WTC11 (cell line): ENCODE data around the gene FCMR. TPM values are rescaled to one million over a fixed set of nuclear protein-coding genes. Genes with fewer than 3 reads are reported as not detected.
A peak's percentile ranks its signal among the peaks of the same experiment; 100 is the strongest.

ENCODE experiments used
- ATAC-seq: fragments of 200-7000 bp; cut with Tn5 transposase; 2 replicates; pipeline ENCODE4 v1.10.0; 2021; ENCODE audit warnings: mild to moderate bottlenecking, moderate library complexity
- CTCF ChIA-PET: fragments of 300-600 bp; sonication (Branson Sonifier 250); formaldehyde crosslinking; loops from one replicate; lab custom pipeline; 2021; ENCODE audit warnings: antibody characterized with exemption; lab: Charles Lee
- POLR2A ChIA-PET: fragments of 350-600 bp; sonication (Branson Sonifier 250); formaldehyde crosslinking; loops from one replicate; lab custom pipeline; 2021; ENCODE audit warnings: antibody characterized with exemption; lab: Charles Lee
- DNase-seq: peaks from one replicate; pipeline ENCODE4 v3.0.0; 2021; ENCODE audit warnings: low spot score
- H3K27ac Mint-ChIP-seq: 2 replicates; pipeline ENCODE4 v1.8.0; 2021; ENCODE audit warnings: mixed read lengths
- H3K27me3 Mint-ChIP-seq: 2 replicates; pipeline ENCODE4 v1.8.0; 2021; ENCODE audit warnings: low read depth, mild to moderate bottlenecking, moderate library complexity, mixed read lengths
- H3K36me3 Mint-ChIP-seq: 2 replicates; pipeline ENCODE4 v1.8.0; 2021; ENCODE audit warnings: mixed read lengths
- H3K4me1 Mint-ChIP-seq: 2 replicates; pipeline ENCODE4 v1.8.0; 2022; ENCODE audit warnings: mixed read lengths
- H3K4me3 Mint-ChIP-seq: 2 replicates; pipeline ENCODE4 v1.8.0; 2021; ENCODE audit warnings: mild to moderate bottlenecking, moderate library complexity, mixed read lengths
- H3K9me3 Mint-ChIP-seq: 2 replicates; pipeline ENCODE4 v1.8.0; 2021; ENCODE audit warnings: mixed read lengths
- ATF1 ChIP-seq: sonication (generic); formaldehyde crosslinking; IDR thresholded peaks from 2 replicates; pipeline ENCODE4 v1.8.1; 2023; ENCODE audit warnings: mild to moderate bottlenecking, moderate library complexity, missing genetic modification reagents
- ATF2 ChIP-seq: sonication (generic); formaldehyde crosslinking; IDR thresholded peaks from 2 replicates; pipeline ENCODE4 v1.8.1; 2022; ENCODE audit warnings: low read depth, missing genetic modification reagents, borderline replicate concordance
- ATF6 ChIP-seq: sonication (generic); formaldehyde crosslinking; IDR thresholded peaks from 2 replicates; pipeline ENCODE4 v1.8.1; 2023; ENCODE audit warnings: mild to moderate bottlenecking, missing genetic modification reagents
- CREB1 ChIP-seq: sonication (generic); formaldehyde crosslinking; IDR thresholded peaks from 2 replicates; pipeline ENCODE4 v1.8.0; 2023; ENCODE audit warnings: mild to moderate bottlenecking, missing genetic modification reagents
- FOXK1 ChIP-seq: sonication (generic); formaldehyde crosslinking; IDR thresholded peaks from 2 replicates; pipeline ENCODE4 v1.8.0; 2022; ENCODE audit warnings: mild to moderate bottlenecking, moderate library complexity, missing genetic modification reagents
- GTF2I ChIP-seq: fragments of 250-450 bp; sonication (Bioruptor Pico); conservative IDR thresholded peaks from 2 replicates; pipeline ENCODE4 v1.4.0; 2021; ENCODE audit warnings: mild to moderate bottlenecking
- MXD4 ChIP-seq: fragments of 250-450 bp; sonication (Bioruptor Pico); IDR thresholded peaks from 2 replicates; pipeline ENCODE4 v1.8.0; 2021; ENCODE audit warnings: mild to moderate bottlenecking, moderate library complexity, borderline replicate concordance
- TCF7 ChIP-seq: sonication (generic); formaldehyde crosslinking; IDR thresholded peaks from 2 replicates; pipeline ENCODE4 v1.8.0; 2022; ENCODE audit warnings: mild to moderate bottlenecking, low read depth, missing genetic modification reagents, moderate library complexity
- ZNF416 ChIP-seq: fragments of 250-450 bp; sonication (Bioruptor Pico); IDR thresholded peaks from 2 replicates; pipeline ENCODE4 v1.9.0; 2021; ENCODE audit warnings: mild to moderate bottlenecking, inconsistent platforms
- ZNF532 ChIP-seq: fragments of 250-450 bp; sonication (Bioruptor Pico); IDR thresholded peaks from 2 replicates; pipeline ENCODE4 v1.9.0; 2021; ENCODE audit warnings: mild to moderate bottlenecking, borderline replicate concordance
- total RNA-seq: library from RNA; stranded (reverse); gene quantifications from 3 replicates; pipeline ENCODE4 v1.2.3, GENCODE V29; 2021

The FCMR gene
- total RNA-seq, 1 experiment from 2014 or later = 1.0 TPM

GRCh38 chr1:206957639-206958038 is 35.9 kb upstream of the FCMR start (continued):
- no peak for TF ChIP-seq GTF2I (CRISPR knock-in tag)
- no peak for TF ChIP-seq FOXK1 (CRISPR knock-in tag)
- TF ChIP-seq, all 79 proteins: peak for 0

GRCh38 chr1:206955476-206956451 is 34.0 kb upstream of the FCMR start:
- no peak for TF ChIP-seq CREB1 (CRISPR knock-in tag)
- no peak for TF ChIP-seq GTF2I (CRISPR knock-in tag)
- TF ChIP-seq TCF7 (CRISPR knock-in tag) = no peak
- no peak for TF ChIP-seq MXD4
- TF ChIP-seq ZNF532 (CRISPR knock-in tag) = no peak
- no peak for TF ChIP-seq ATF6 (CRISPR knock-in tag)
- no peak for TF ChIP-seq ATF1
- Mint-ChIP-seq H3K9me3 (no peaks in the 10 kb centered on the region), H3K4me1 (no peaks in the 10 kb centered on the region), H3K27me3 (peaks cover 4% of the 10 kb centered on the region), H3K27ac (no peak overlapping the region), H3K36me3 (no peaks in the 10 kb centered on the region), H3K4me3 (no peak overlapping the region)
- DNase-seq (no peak), ATAC-seq (peak; percentile 38; the same call in 1 of the 2 replicates)
- POLR2A ChIA-PET = interaction anchor here (0.6 to 1.0 kb wide), 2 partner anchors 10 to 98 kb away, joined by 3 read pairs; no protein-coding TSS in a partner anchor
- CTCF ChIA-PET = interaction anchor here (2.1 kb wide), 1 partner anchor 20 kb away, joined by 14 read pairs; no protein-coding TSS in a partner anchor

- TF ChIP-seq ATF2 = no peak
- TF ChIP-seq GTF2I (CRISPR knock-in tag) = no peak
- no peak for TF ChIP-seq ZNF416
- ChIA-PET CTCF (interaction anchor here (1.2 to 2.1 kb wide), 3 partner anchors 19 to 27 kb away, joined by 5 to 14 read pairs (median 6); no protein-coding TSS in a partner anchor), POLR2A (interaction anchor here (0.6 to 1.0 kb wide), 2 partner anchors 11 to 99 kb away, joined by 3 read pairs; no protein-coding TSS in a partner anchor)
- Mint-ChIP-seq H3K9me3 (peaks cover 6% of the 10 kb centered on the region), H3K27me3 (peaks cover 4% of the 10 kb centered on the region), H3K27ac (no peak overlapping the region), H3K36me3 (no peaks in the 10 kb centered on the region), H3K4me3 (no peak overlapping the region), H3K4me1 (no peaks in the 10 kb centered on the region)
- DNase-seq = no peak
- ATAC-seq = no peak
Observed at GRCh38 chr1:206954459-206955342, 33.0 kb upstream of the FCMR start.
